Mucosa of descending colon (tissue), 3 donors: ENCODE measurements around the gene CPHXL2. TPM values are rescaled to one million over a fixed set of nuclear protein-coding genes. Genes with fewer than 3 reads are reported as not detected.

Experiments used
- ATAC-seq: fragments of 200-7000 bp; cut with Tn5 transposase; one replicate; pipeline ENCODE4 v1.9.1; 2020; ENCODE audit warnings: mild to moderate bottlenecking, moderate library complexity
- DNase-seq, 3 donors: peaks; one replicate each; pipeline ENCODE4 v3.0.0-alpha.2; 2020
- H3K36me3 ChIP-seq: fragments of 200-600 bp; one replicate; pipeline ENCODE4 v1.8.0; 2021; ENCODE audit warnings: low read depth, mild to moderate bottlenecking
- H3K4me1 ChIP-seq: fragments of 200-600 bp; one replicate; pipeline ENCODE4 v1.8.0; 2021; ENCODE audit warnings: low read depth, mild to moderate bottlenecking
- H3K4me3 ChIP-seq: fragments of 200-600 bp; one replicate; pipeline ENCODE4 v1.8.0; 2021; ENCODE audit warnings: mild to moderate bottlenecking
- H3K9me3 ChIP-seq: fragments of 200-600 bp; one replicate; pipeline ENCODE4 v1.8.0; 2021; ENCODE audit warnings: mild to moderate bottlenecking
- CTCF ChIP-seq: fragments of 200-600 bp; IDR thresholded peaks from one replicate; pipeline ENCODE4 v1.8.0; 2022; ENCODE audit warnings: antibody characterized with exemption, mild to moderate bottlenecking
- intact Hi-C, 2 donors: fragments of 100-400 bp; cut with DNase I in 1 of 2; cut with micrococcal nuclease in 1 of 2; formaldehyde crosslinking; loops; one replicate each; pipeline versions ENCODE4 v1.11.0 to v1.11.1; 2022; cut with DNase I, micrococcal nuclease
- total RNA-seq, 3 donors: library from RNA; stranded (reverse); fragmentation: NEBNext Ultra II Directional in 2 of 3; extraction: Animal tissue kit (Norgen Biotek cat#: 25700) in 2 of 3; gene quantifications; one replicate each; pipeline versions ENCODE4 v1.2.1 to v1.2.4, GENCODE V29; 2021 to 2023
- donor health status: DM: no; HTN: no; CAD: no; lungs with moderate emphysema.
- donor health status: DM: no; HTN: no; CAD: no.
- donor health status: DM: no; HTN: yes; CAD: no.

CPHXL2 gene
- total RNA-seq, 3 donors from 2014 or later: not detected

GRCh38 chr16:75626806-75627205 lies 50.0 kb downstream of the CPHXL2 start:
- H3K9me3 ChIP-seq: no peaks in the 10 kb centered on the region
- H3K36me3 ChIP-seq: peaks cover 7% of the 10 kb centered on the region
- ATAC-seq (no peak), DNase-seq (no peak)
- H3K4me1 ChIP-seq: peaks cover 10% of the 10 kb centered on the region
- no peak overlapping the region for H3K4me3 ChIP-seq
- TF ChIP-seq CTCF: no peak
- intact Hi-C loops: loop anchor here in 1 of 2 donors (10.0 kb wide), 1 partner anchor 138 kb away; no protein-coding TSS in a partner anchor

GRCh38 chr16:75624921-75625334 lies 51.9 kb downstream of the CPHXL2 start:
- H3K36me3 ChIP-seq: peaks cover 7% of the 10 kb centered on the region
- no peak for ATAC-seq
- H3K9me3 ChIP-seq: no peaks in the 10 kb centered on the region
- intact Hi-C loops: loop anchor here in 1 of 2 donors (10.0 kb wide), 1 partner anchor 140 kb away; no protein-coding TSS in a partner anchor
- no peak overlapping the region for H3K4me3 ChIP-seq
- H3K4me1 ChIP-seq: peaks cover 21% of the 10 kb centered on the region
- DNase-seq: no peak
- no peak for TF ChIP-seq CTCF

GRCh38 chr16:75622761-75623605 lies 53.8 kb downstream of the CPHXL2 start, which contains the start of gene ADAT1:
ADAT1 (minus strand) TSS chr16:75623281; CDS start chr16:75620799, 2,482 bp downstream.
- intact Hi-C loops: loop anchor here in 1 of 2 donors (10.0 kb wide), 1 partner anchor 142 kb away; no protein-coding TSS in a partner anchor
- peaks cover 21% of the 10 kb centered on the region for H3K4me1 ChIP-seq
- H3K36me3 ChIP-seq: peaks cover under 1% of the 10 kb centered on the region
- peak within 1 kb of the TSS; percentile 59 for H3K4me3 ChIP-seq
- ATAC-seq (peak; percentile 95), DNase-seq (peak; percentile 98 to 100 (median 99))
- TF ChIP-seq CTCF: no peak
- H3K9me3 ChIP-seq: no peaks in the 10 kb centered on the region

- no peak overlapping the region for H3K4me3 ChIP-seq
- peak; percentile 33 for TF ChIP-seq CTCF
- DNase-seq (no peak), ATAC-seq (peak; percentile 22)
- no peaks in the 10 kb centered on the region for H3K36me3 ChIP-seq
- H3K4me1 ChIP-seq: peaks cover 21% of the 10 kb centered on the region
- intact Hi-C loops: loop anchor here in 1 of 2 donors (10.0 kb wide), 1 partner anchor 144 kb away; no protein-coding TSS in a partner anchor
- no peaks in the 10 kb centered on the region for H3K9me3 ChIP-seq
Observed at GRCh38 chr16:75621170-75621477, 55.7 kb downstream of the CPHXL2 start.

- intact Hi-C loops: loop anchor here in 1 of 2 donors (10.0 kb wide), 1 partner anchor 144 kb away; no protein-coding TSS in a partner anchor
Observed at GRCh38 chr16:75620326-75621169, 56.3 kb downstream of the CPHXL2 start.

More at GRCh38 chr16:75620326-75621169, 56.3 kb downstream of the CPHXL2 start:
- peaks cover 21% of the 10 kb centered on the region for H3K4me1 ChIP-seq
- H3K36me3 ChIP-seq: no peaks in the 10 kb centered on the region
- DNase-seq (no peak), ATAC-seq (no peak)
- no peak for TF ChIP-seq CTCF
- H3K4me3 ChIP-seq: no peak overlapping the region
- H3K9me3 ChIP-seq: no peaks in the 10 kb centered on the region
